HepG2 (cell line): ENCODE measurements around the gene NF2. TPM values are rescaled to one million over a fixed set of nuclear protein-coding genes. Genes with fewer than 3 reads are reported as not detected.

Experiments
- ATAC-seq: fragments of 200-7000 bp; cut with Tn5 transposase; 3 replicates; pipeline ENCODE4 v1.9.1; 2020; ENCODE audit warnings: mild to moderate bottlenecking, moderate library complexity
- BruUV-seq: library from RNA; stranded (reverse); fragments of 400-500 nt; replicated peaks from 2 replicates; lab custom pipeline; 2021; lab: Mats Ljungman, UMichigan
- CTCF ChIA-PET: fragments of 300-600 bp; formaldehyde crosslinking; extraction: SDS; loops from one replicate; lab custom pipeline; 2021; ENCODE audit warnings: low total read pairs, inconsistent platforms, low intra/inter-chr PET ratio; lab: Yijun Ruan, JAX
- POLR2A ChIA-PET: fragments of 350-600 bp; sonication (Branson Sonifier 250); formaldehyde crosslinking; loops from one replicate; lab custom pipeline; 2020; ENCODE audit warnings: antibody characterized with exemption, inconsistent platforms; lab: Yijun Ruan, JAX
- DNase-seq: peaks from one replicate; pipeline ENCODE4 v3.0.0-alpha.2; 2015; ENCODE audit warnings: low spot score
- FAIRE-seq: peaks from 3 replicates; lab custom pipeline; 2011; peaks lifted over from hg19 to GRCh38; lab: Jason Lieb, UNC
- H2AFZ ChIP-seq: one replicate; pipeline ENCODE4 v1.6.1; 2011; ENCODE audit warnings: low read length, inconsistent platforms
- H3K27ac ChIP-seq: fragments of 300-600 bp; 3 replicates; pipeline ENCODE4 v1.8.0; 2011; ENCODE audit warnings: mixed run types, mild to moderate bottlenecking, mixed read lengths, low read length, inconsistent platforms; ENCODE audit not compliant: insufficient read depth; ENCODE audit errors: extremely low read length
- H3K27me3 ChIP-seq, 2 experiments: fragments of 200-600 bp in 1 of 2; 2 replicates in 1 of 2; 3 replicates in 1 of 2; pipeline versions ENCODE4 v1.6.0 to v1.8.0; 2011; ENCODE audit warnings: low read length in 2 of 2, mild to moderate bottlenecking in 2 of 2, moderate library complexity in 2 of 2, inconsistent platforms in 1 of 2; ENCODE audit not compliant: insufficient read depth in 2 of 2, control insufficient read depth in 1 of 2
- H3K36me3 ChIP-seq, 2 experiments: fragments of 200-600 bp in 1 of 2; replicated peaks in 1 of 2; 2 replicates in 1 of 2; 3 replicates in 1 of 2; pipeline versions ENCODE4 v1.5.1 to v1.8.0; 2011; ENCODE audit warnings: low read length in 2 of 2, inconsistent platforms in 1 of 2; ENCODE audit not compliant: insufficient read depth in 2 of 2, control insufficient read depth in 1 of 2
- H3K4me1 ChIP-seq: 2 replicates; pipeline ENCODE4 v1.5.1; 2012; ENCODE audit warnings: low read length, inconsistent platforms; ENCODE audit not compliant: insufficient read depth
- H3K4me2 ChIP-seq: 2 replicates; pipeline ENCODE4 v1.6.0; 2011; ENCODE audit warnings: low read depth, low read length, inconsistent platforms
- H3K4me3 ChIP-seq, 3 experiments: fragments of 200-600 bp in 1 of 3; sonication (generic), shearing (Covaris generic) in 1 of 3; replicated peaks in 1 of 3; 2 replicates each; pipeline ENCODE4 v1.5.1; 2011 to 2016; ENCODE audit warnings: low read length in 3 of 3, inconsistent platforms in 2 of 3, low read depth in 2 of 3, mild to moderate bottlenecking in 2 of 3, control low read depth in 1 of 3, mixed read lengths in 1 of 3; ENCODE audit not compliant: insufficient read depth in 1 of 3
- H3K79me2 ChIP-seq: one replicate; pipeline ENCODE4 v1.6.1; 2011; ENCODE audit warnings: low read length, inconsistent platforms; ENCODE audit not compliant: insufficient read depth
- H3K9ac ChIP-seq: 2 replicates; pipeline ENCODE4 v1.6.0; 2011; ENCODE audit warnings: mild to moderate bottlenecking, low read depth, low read length, inconsistent platforms; ENCODE audit not compliant: insufficient read depth
- H3K9me3 ChIP-seq: 2 replicates; pipeline ENCODE4 v1.5.1; 2012; ENCODE audit warnings: mild to moderate bottlenecking, low read length
- H4K20me1 ChIP-seq: 2 replicates; pipeline ENCODE4 v1.6.0; 2011; ENCODE audit warnings: inconsistent platforms, mild to moderate bottlenecking, low read length, moderate library complexity; ENCODE audit not compliant: insufficient read depth
- AGO2 ChIP-seq: fragments of 200-400 bp; formaldehyde crosslinking; optimal IDR thresholded peaks from 2 replicates; pipeline ENCODE3; 2017; ENCODE audit warnings: mild to moderate bottlenecking, low read depth, low read length, moderate library complexity
- GATAD1 ChIP-seq: IDR thresholded peaks from 2 replicates; pipeline ENCODE4 v1.6.1; 2016; ENCODE audit warnings: missing genetic modification reagents, missing compliant biosample characterization
- GZF1 ChIP-seq: sonication (generic); formaldehyde crosslinking; IDR thresholded peaks from 2 replicates; pipeline ENCODE4 v1.5.1; 2020; ENCODE audit warnings: mild to moderate bottlenecking, missing genetic modification reagents
- HNRNPL ChIP-seq: fragments of 200-400 bp; formaldehyde crosslinking; IDR thresholded peaks from 2 replicates; pipeline ENCODE4 v1.6.1; 2017; ENCODE audit warnings: mild to moderate bottlenecking, low read depth, low read length
- RXRA ChIP-seq: sonication (generic); formaldehyde crosslinking; IDR thresholded peaks from 2 replicates; pipeline ENCODE4 v1.5.1; 2020; ENCODE audit warnings: missing genetic modification reagents
- TP53 ChIP-seq: sonication (generic); formaldehyde crosslinking; conservative IDR thresholded peaks from 2 replicates; pipeline ENCODE4 v1.4.0; 2020; ENCODE audit warnings: missing genetic modification reagents
- WGBS: methylation state at CpG from one replicate; pipeline ENCODE4 v1.1.6; 2017; ENCODE audit warnings: low lambda C conversion rate; 5-methylcytosine and 5-hydroxymethylcytosine counted together
- in situ Hi-C: cut with HindIII; loops from 2 replicates; pipeline ENCODE4 v1.10.0; 2017; ENCODE audit warnings: low pct_unique_long_range_greater_than_20kb; ENCODE audit not compliant: extremely low pct_ligation_motif_present
- intact Hi-C: fragments of 100-400 bp; cut with micrococcal nuclease; formaldehyde crosslinking; loops from one replicate; pipeline ENCODE4 v1.10.0; 2022; ENCODE audit not compliant: unreplicated experiment
- polyA plus RNA-seq, 8 experiments: library from polyadenylated mRNA; depleted of rRNA in 3 of 8; stranded (reverse) in 7 of 8; unstranded in 1 of 8; fragments of >200 nt; fragmentation: Illumina TruSeq in 4 of 8; extraction: Trizol in 4 of 8; gene quantifications; 2 replicates each; pipeline versions ENCODE4 v1.2.1 to v1.2.3, GENCODE V29; 2011 to 2016; ENCODE audit warnings: low read depth in 4 of 8, missing spikeins in 1 of 8, mixed read lengths in 1 of 8; ENCODE audit not compliant: insufficient read depth in 1 of 8
- total RNA-seq, 5 experiments: library from RNA; depleted of rRNA; stranded (reverse); fragments of >200 nt; fragmentation: Illumina TruSeq; extraction: Trizol; gene quantifications; 2 replicates each; pipeline ENCODE4 v1.2.3, GENCODE V29; 2016; ENCODE audit warnings: low read depth in 1 of 5
- TF ChIP-seq, protein P1 (sequence below): sonication (generic); formaldehyde crosslinking; IDR thresholded peaks from 2 replicates; pipeline ENCODE4 v1.5.0; 2020; ENCODE audit warnings: missing genetic modification reagents
- TF ChIP-seq, protein P2 (sequence below): sonication (generic); IDR thresholded peaks from 2 replicates; pipeline ENCODE4 v1.6.1; 2016; ENCODE audit warnings: low read depth, borderline replicate concordance
- TF ChIP-seq, protein P3 (sequence below): sonication (generic); formaldehyde crosslinking; IDR thresholded peaks from 2 replicates; pipeline ENCODE4 v1.4.0; 2020; ENCODE audit warnings: missing genetic modification reagents
- TF ChIP-seq, protein P4 (sequence below): sonication (generic); formaldehyde crosslinking; IDR thresholded peaks from 2 replicates; pipeline ENCODE4 v1.8.0; 2022; ENCODE audit warnings: mild to moderate bottlenecking, missing genetic modification reagents, moderate library complexity

Gene NF2
- total and polyA plus RNA-seq, 2 of the 13 experiments (the other 11 are each of a cell fraction or from before 2014, with no cell fraction given): 9.3 to 33.3 TPM

DNA sequence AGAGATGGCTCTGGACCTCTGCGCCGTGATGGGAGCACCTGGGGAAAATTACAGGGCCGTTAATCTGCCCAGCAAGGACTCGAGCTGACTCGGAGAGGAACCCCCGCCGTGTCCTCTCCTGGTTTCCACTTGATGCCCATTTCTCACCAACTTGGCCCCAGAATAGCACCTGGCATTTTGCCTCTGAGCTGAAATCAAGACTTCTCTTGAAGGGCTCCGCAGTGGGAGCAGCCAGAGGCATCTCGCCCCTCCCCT, 97.4 kb downstream of the NF2 start:
- Histone ChIP-seq H3K9me3 (no peaks in the 10 kb centered on the region), H3K36me3 (peaks cover 2 to 3% of the 10 kb centered on the region in 2 experiments; a peak in 1 of 5 replicates), H3K27ac (no peak overlapping the region), H3K4me2 (peak overlapping the region; percentile 55; the same call in 1 of the 2 replicates), H3K27me3 (peaks cover 0 to 16% of the 10 kb centered on the region in 2 experiments; a peak in 4 of 5 replicates), H4K20me1 (no peaks in the 10 kb centered on the region)
- BruUV-seq: no TSS peak
- CTCF ChIA-PET: no interaction called here
- FAIRE-seq: no peak
- intact Hi-C loops: loop anchor here (5.0 kb wide), 1 partner anchor 386 kb away; no protein-coding TSS in a partner anchor
- TF ChIP-seq, protein P1, sequence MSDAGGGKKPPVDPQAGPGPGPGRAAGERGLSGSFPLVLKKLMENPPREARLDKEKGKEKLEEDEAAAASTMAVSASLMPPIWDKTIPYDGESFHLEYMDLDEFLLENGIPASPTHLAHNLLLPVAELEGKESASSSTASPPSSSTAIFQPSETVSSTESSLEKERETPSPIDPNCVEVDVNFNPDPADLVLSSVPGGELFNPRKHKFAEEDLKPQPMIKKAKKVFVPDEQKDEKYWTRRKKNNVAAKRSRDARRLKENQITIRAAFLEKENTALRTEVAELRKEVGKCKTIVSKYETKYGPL (CRISPR knock-in tag): no peak
- peak; percentile 21 for TF ChIP-seq AGO2
- TF ChIP-seq, all 625 proteins: peak for 1
- 80% methylated on average over 3 of the region's 9 CpGs for WGBS
- Histone ChIP-seq H3K4me3 (no peak overlapping the region), H3K4me1 (peaks cover 43% of the 10 kb centered on the region), H3K9ac (no peak overlapping the region), H3K79me2 (no peaks in the 10 kb centered on the region), H2AFZ (no peak overlapping the region)
- no peak for DNase-seq
- POLR2A ChIA-PET: interaction anchor here (2.0 kb wide), 1 partner anchor 66 kb away, joined by 4 read pairs; the partner anchor contains the start of genes UQCR10 and ZMAT5
- in situ Hi-C loops: loop anchor here (5.0 to 10.0 kb wide), 2 partner anchors 306 to 384 kb away; partner anchors contain the start of gene HORMAD2
- ATAC-seq: no peak

DNA sequence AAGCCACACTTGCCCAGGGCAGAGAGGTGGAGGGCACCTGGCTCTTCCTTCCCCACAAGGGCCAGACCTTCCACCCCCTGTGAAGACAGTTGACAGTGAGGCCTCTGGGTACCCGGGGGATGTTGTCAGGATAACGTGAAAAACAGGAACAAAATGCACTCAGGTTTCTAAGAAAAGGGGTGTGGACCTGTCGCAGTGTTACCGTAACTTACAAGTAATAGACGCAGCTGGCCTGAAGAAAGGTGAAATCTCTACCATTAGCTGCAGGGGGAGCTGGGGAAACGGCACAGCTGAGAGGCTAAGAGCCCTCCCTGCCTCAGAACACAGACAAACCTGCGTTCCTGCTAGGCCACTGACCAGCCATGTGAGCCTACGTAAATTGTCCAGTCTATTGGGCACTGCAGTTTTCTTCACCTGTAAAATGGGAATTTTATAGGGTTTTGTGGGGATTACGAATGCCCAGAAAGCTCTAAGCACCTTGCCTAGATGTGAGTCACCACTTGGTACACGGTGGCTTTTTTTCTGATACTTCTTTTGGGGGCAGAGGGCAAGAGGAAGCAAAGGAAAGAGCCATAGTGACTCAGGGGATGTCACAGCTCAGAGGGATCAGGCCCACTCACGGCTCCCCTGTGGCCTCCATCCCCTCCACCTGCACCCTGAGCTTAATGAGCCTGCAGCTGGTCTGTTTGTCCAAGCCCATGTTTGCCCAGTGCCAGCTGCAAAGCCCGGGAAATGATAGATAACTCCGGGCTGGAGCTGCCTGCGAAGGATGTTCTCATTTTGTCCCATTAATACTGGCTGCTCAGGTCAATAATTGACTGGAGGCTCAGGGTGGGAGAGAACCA, 97.9 kb downstream of the NF2 start:
- in situ Hi-C loops (loop anchor here (5.0 to 10.0 kb wide), 2 partner anchors 306 to 383 kb away; partner anchors contain the start of gene HORMAD2), intact Hi-C loops (loop anchor here (5.0 kb wide), 1 partner anchor 386 kb away; no protein-coding TSS in a partner anchor)
- Histone ChIP-seq H3K27me3 (peaks cover 0 to 21% of the 10 kb centered on the region in 2 experiments; a peak in 4 of 5 replicates), H3K4me2 (peak overlapping the region; percentile 55), H3K9me3 (no peaks in the 10 kb centered on the region), H2AFZ (no peak overlapping the region), H3K4me1 (peaks cover 43% of the 10 kb centered on the region), H3K27ac (no peak overlapping the region), H3K4me3 (peak overlapping the region in 1 of 3 experiments; percentile 15; a peak in 1 of 6 replicates), H3K9ac (no peak overlapping the region), H3K79me2 (no peaks in the 10 kb centered on the region), H3K36me3 (peaks cover 0 to under 1% of the 10 kb centered on the region in 2 experiments; a peak in 1 of 5 replicates), H4K20me1 (no peaks in the 10 kb centered on the region)
- DNase-seq: peak; percentile 37
- BruUV-seq: no TSS peak
- peak; percentile 66 for FAIRE-seq
- POLR2A ChIA-PET: interaction anchor here (0.6 to 2.0 kb wide), 2 partner anchors 65 to 76 kb away, joined by 4 read pairs; partner anchors contain the start of genes UQCR10 and ZMAT5
- ATAC-seq: peak; percentile 63
- WGBS: 4% methylated on average over 10 of the region's 14 CpGs
- CTCF ChIA-PET: no interaction called here
- TF ChIP-seq TP53 (CRISPR knock-in tag): no peak
- TF ChIP-seq HNRNPL: 0 out of 2 replicates have a peak, but pooled peaks have one; percentile 32
- TF ChIP-seq, protein P2, sequence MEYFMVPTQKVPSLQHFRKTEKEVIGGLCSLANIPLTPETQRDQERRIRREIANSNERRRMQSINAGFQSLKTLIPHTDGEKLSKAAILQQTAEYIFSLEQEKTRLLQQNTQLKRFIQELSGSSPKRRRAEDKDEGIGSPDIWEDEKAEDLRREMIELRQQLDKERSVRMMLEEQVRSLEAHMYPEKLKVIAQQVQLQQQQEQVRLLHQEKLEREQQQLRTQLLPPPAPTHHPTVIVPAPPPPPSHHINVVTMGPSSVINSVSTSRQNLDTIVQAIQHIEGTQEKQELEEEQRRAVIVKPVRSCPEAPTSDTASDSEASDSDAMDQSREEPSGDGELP: peak; percentile 55; the same call in 1 of the 2 replicates
- peak; percentile 25; the same call in 1 of the 2 replicates for TF ChIP-seq RXRA (CRISPR knock-in tag)
- TF ChIP-seq, protein P3, sequence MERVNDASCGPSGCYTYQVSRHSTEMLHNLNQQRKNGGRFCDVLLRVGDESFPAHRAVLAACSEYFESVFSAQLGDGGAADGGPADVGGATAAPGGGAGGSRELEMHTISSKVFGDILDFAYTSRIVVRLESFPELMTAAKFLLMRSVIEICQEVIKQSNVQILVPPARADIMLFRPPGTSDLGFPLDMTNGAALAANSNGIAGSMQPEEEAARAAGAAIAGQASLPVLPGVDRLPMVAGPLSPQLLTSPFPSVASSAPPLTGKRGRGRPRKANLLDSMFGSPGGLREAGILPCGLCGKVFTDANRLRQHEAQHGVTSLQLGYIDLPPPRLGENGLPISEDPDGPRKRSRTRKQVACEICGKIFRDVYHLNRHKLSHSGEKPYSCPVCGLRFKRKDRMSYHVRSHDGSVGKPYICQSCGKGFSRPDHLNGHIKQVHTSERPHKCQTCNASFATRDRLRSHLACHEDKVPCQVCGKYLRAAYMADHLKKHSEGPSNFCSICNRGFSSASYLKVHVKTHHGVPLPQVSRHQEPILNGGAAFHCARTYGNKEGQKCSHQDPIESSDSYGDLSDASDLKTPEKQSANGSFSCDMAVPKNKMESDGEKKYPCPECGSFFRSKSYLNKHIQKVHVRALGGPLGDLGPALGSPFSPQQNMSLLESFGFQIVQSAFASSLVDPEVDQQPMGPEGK (CRISPR knock-in tag): no peak
- TF ChIP-seq GATAD1 (CRISPR knock-in tag): no peak
- TF ChIP-seq, protein P4, sequence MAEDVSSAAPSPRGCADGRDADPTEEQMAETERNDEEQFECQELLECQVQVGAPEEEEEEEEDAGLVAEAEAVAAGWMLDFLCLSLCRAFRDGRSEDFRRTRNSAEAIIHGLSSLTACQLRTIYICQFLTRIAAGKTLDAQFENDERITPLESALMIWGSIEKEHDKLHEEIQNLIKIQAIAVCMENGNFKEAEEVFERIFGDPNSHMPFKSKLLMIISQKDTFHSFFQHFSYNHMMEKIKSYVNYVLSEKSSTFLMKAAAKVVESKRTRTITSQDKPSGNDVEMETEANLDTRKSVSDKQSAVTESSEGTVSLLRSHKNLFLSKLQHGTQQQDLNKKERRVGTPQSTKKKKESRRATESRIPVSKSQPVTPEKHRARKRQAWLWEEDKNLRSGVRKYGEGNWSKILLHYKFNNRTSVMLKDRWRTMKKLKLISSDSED (CRISPR knock-in tag): no peak
- TF ChIP-seq GZF1 (CRISPR knock-in tag): peak; percentile 81; the same call in 1 of the 2 replicates
